Amniotic stem cell (primary cell): ENCODE data around the gene PTPRK.

ENCODE experiments used
- DNase-seq: peaks from one replicate; lab custom pipeline; 2025; lab: John Stamatoyannopoulos, UW

The PTPRK gene

GRCh38 chr6:128520436-128521281 is at the start of gene PTPRK:
Gene PTPRK, minus strand, starts transcription at chr6:128520599. Its CDS starts 241 bp downstream, at chr6:128520358.
- DNase-seq = peak; percentile 88

GRCh38 chr6:128567029-128567428 is 46.6 kb upstream of the PTPRK start:
- DNase-seq = no peak

GRCh38 chr6:128560966-128561365 is 40.6 kb upstream of the PTPRK start:
- DNase-seq = no peak

GRCh38 chr6:128558924-128559323 is 38.5 kb upstream of the PTPRK start:
- DNase-seq = no peak

GRCh38 chr6:128558021-128558420 is 37.6 kb upstream of the PTPRK start:
- no peak for DNase-seq

- no peak for DNase-seq
Observed at GRCh38 chr6:128557081-128557480, 36.7 kb upstream of the PTPRK start.

GRCh38 chr6:128554302-128554701 is 33.9 kb upstream of the PTPRK start:
- no peak for DNase-seq

GRCh38 chr6:128541261-128541660 is 20.9 kb upstream of the PTPRK start:
- DNase-seq = no peak

- no peak for DNase-seq
Observed at GRCh38 chr6:128538763-128539162, 18.4 kb upstream of the PTPRK start.

- no peak for DNase-seq
Observed at GRCh38 chr6:128532827-128533226, 12.4 kb upstream of the PTPRK start.

- no peak for DNase-seq
Observed at GRCh38 chr6:128532136-128532535, 11.7 kb upstream of the PTPRK start.

- DNase-seq = no peak
Observed at GRCh38 chr6:128531696-128532095, 11.3 kb upstream of the PTPRK start.

- DNase-seq = no peak
Observed at GRCh38 chr6:128528241-128528640, 7.8 kb upstream of the PTPRK start.

- no peak for DNase-seq
Observed at GRCh38 chr6:128527375-128527774, 7.0 kb upstream of the PTPRK start.

GRCh38 chr6:128526152-128526914 is 5.9 kb upstream of the PTPRK start:
- DNase-seq = no peak

- no peak for DNase-seq
Observed at GRCh38 chr6:128525406-128525805, 5.0 kb upstream of the PTPRK start.

- DNase-seq = no peak
Observed at GRCh38 chr6:128521282-128521632, 858 bp upstream of the PTPRK start.

- DNase-seq = no peak
Observed at GRCh38 chr6:128519931-128520435, 416 bp downstream of the PTPRK start.

- no peak for DNase-seq
Observed at GRCh38 chr6:128519132-128519930, 1.1 kb downstream of the PTPRK start.

GRCh38 chr6:128518434-128519131 is 1.8 kb downstream of the PTPRK start:
- no peak for DNase-seq

- DNase-seq = no peak
Observed at GRCh38 chr6:128517124-128517523, 3.3 kb downstream of the PTPRK start.

GRCh38 chr6:128516514-128516898 is 3.9 kb downstream of the PTPRK start:
- DNase-seq = no peak
